Endothelial cell of umbilical vein (primary cell): Measurements from ENCODE around the gene KCNMA1. TPM values are rescaled to one million over a fixed set of nuclear protein-coding genes. Genes with fewer than 3 reads are reported as not detected.

Experiments
- BruUV-seq: library from RNA; stranded (reverse); fragments of 400-500 nt; replicated peaks from 2 replicates; lab custom pipeline; 2021; lab: Mats Ljungman, UMichigan
- CTCF ChIA-PET: fragments of 300-600, 350-600 bp; sonication (Branson Sonifier 250); formaldehyde crosslinking; loops from one replicate; lab custom pipeline; 2021; ENCODE audit warnings: antibody characterized with exemption, inconsistent platforms; lab: Charles Lee
- POLR2A ChIA-PET: fragments of 300-600, 350-600 bp; sonication (Branson Sonifier 250); formaldehyde crosslinking; loops from one replicate; lab custom pipeline; 2021; ENCODE audit warnings: antibody characterized with exemption, inconsistent platforms; lab: Charles Lee
- DNase-seq: peaks from one replicate; pipeline ENCODE4 v3.0.0-alpha.2; 2011; ENCODE audit warnings: low read depth, low spot score
- FAIRE-seq: peaks from 2 replicates; lab custom pipeline; 2011; peaks lifted over from hg19 to GRCh38; lab: Jason Lieb, UNC
- H2AFZ ChIP-seq: 2 replicates; pipeline ENCODE4 v1.6.0; 2012; ENCODE audit warnings: low read depth, low read length, control low read depth, inconsistent platforms
- H3K27ac ChIP-seq: 2 replicates; pipeline ENCODE4 v1.5.1; 2011; ENCODE audit warnings: low read depth, mild to moderate bottlenecking, control low read depth, low read length, moderate library complexity; ENCODE audit not compliant: insufficient read depth
- H3K27me3 ChIP-seq, 2 experiments: 2 replicates each; pipeline versions ENCODE4 v1.6.0 to v1.6.1; 2011; ENCODE audit warnings: low read length in 2 of 2, mixed read lengths in 1 of 2; ENCODE audit not compliant: control insufficient read depth in 2 of 2, insufficient read depth in 2 of 2
- H3K36me3 ChIP-seq, 2 experiments: 2 replicates in 1 of 2; 3 replicates in 1 of 2; pipeline ENCODE4 v1.5.1; 2011; ENCODE audit warnings: low read length in 2 of 2, mild to moderate bottlenecking in 1 of 2, moderate library complexity in 1 of 2; ENCODE audit not compliant: control insufficient read depth in 2 of 2, insufficient read depth in 2 of 2; ENCODE audit errors: extremely low read depth in 1 of 2
- H3K4me1 ChIP-seq: 3 replicates; pipeline ENCODE4 v1.5.1; 2011; ENCODE audit warnings: mild to moderate bottlenecking, low read length; ENCODE audit not compliant: control insufficient read depth, insufficient read depth; ENCODE audit errors: extremely low read depth
- H3K4me2 ChIP-seq: 2 replicates; pipeline ENCODE4 v1.6.1; 2011; ENCODE audit warnings: low read length, control low read depth, mixed read lengths; ENCODE audit not compliant: insufficient read depth
- H3K4me3 ChIP-seq, 3 experiments: fragments of 200-600 bp in 1 of 3; sonication (generic), shearing (Covaris generic) in 1 of 3; replicated peaks in 1 of 3; 2 replicates each; pipeline ENCODE4 v1.5.1; 2011 to 2016; ENCODE audit warnings: control low read depth in 3 of 3, low read length in 3 of 3, mild to moderate bottlenecking in 2 of 3, inconsistent platforms in 1 of 3, low read depth in 1 of 3, moderate library complexity in 1 of 3; ENCODE audit not compliant: insufficient read depth in 1 of 3
- H3K79me2 ChIP-seq: 2 replicates; pipeline ENCODE4 v1.6.0; 2012; ENCODE audit warnings: low read length, inconsistent platforms; ENCODE audit not compliant: control insufficient read depth, insufficient read depth
- H3K9ac ChIP-seq: replicated peaks from 2 replicates; pipeline ENCODE3; 2011; ENCODE audit warnings: low read length, control low read depth; ENCODE audit not compliant: insufficient read depth; ENCODE audit errors: extremely low read depth
- H3K9me1 ChIP-seq: replicated peaks from 3 replicates; pipeline ENCODE4 v1.6.0; 2011; ENCODE audit warnings: mild to moderate bottlenecking, low read length; ENCODE audit not compliant: control insufficient read depth, insufficient read depth; ENCODE audit errors: extremely low read depth
- H3K9me3 ChIP-seq: replicated peaks from 2 replicates; pipeline ENCODE4 v1.5.1; 2012; ENCODE audit warnings: low read length, inconsistent platforms; ENCODE audit not compliant: control insufficient read depth, insufficient read depth
- H4K20me1 ChIP-seq: replicated peaks from 2 replicates; pipeline ENCODE3; 2011; ENCODE audit warnings: mild to moderate bottlenecking, low read length; ENCODE audit not compliant: control insufficient read depth, insufficient read depth; ENCODE audit errors: extremely low read depth
- EZH2 ChIP-seq: IDR thresholded peaks from 2 replicates; pipeline ENCODE4 v1.6.1; 2012; ENCODE audit warnings: borderline replicate concordance, low read depth, mild to moderate bottlenecking, moderate library complexity, low read length, inconsistent platforms; ENCODE audit not compliant: severe bottlenecking
- FOS ChIP-seq: IDR thresholded peaks from 2 replicates; pipeline ENCODE4 v1.6.1; 2011; ENCODE audit warnings: mild to moderate bottlenecking, low read length, moderate library complexity, borderline replicate concordance; ENCODE audit not compliant: insufficient read depth
- JUN ChIP-seq: IDR thresholded peaks from 2 replicates; pipeline ENCODE4 v1.6.1; 2011; ENCODE audit warnings: borderline replicate concordance, low read depth; ENCODE audit not compliant: insufficient read length, insufficient read depth
- POLR2A ChIP-seq: IDR thresholded peaks from 2 replicates; pipeline ENCODE4 v1.6.1; 2012; ENCODE audit warnings: low read depth, mild to moderate bottlenecking, control low read depth, low read length
- dilution Hi-C: fragments of 300-500 bp; cut with MboI; formaldehyde crosslinking; loops from one replicate; pipeline ENCODE4 v1.15.0; 2019; ENCODE audit warnings: low sequenced_read_pairs; ENCODE audit not compliant: extremely low pct_ligation_motif_present
- intact Hi-C: fragments of 100-400 bp; cut with micrococcal nuclease; formaldehyde crosslinking; loops from one replicate; pipeline ENCODE4 v1.10.0; 2022
- polyA plus RNA-seq, 4 experiments: library from polyadenylated mRNA; depleted of rRNA in 3 of 4; stranded (reverse) in 3 of 4; unstranded in 1 of 4; fragments of >200 nt; gene quantifications; 2 replicates each; pipeline versions ENCODE4 v1.2.1 to v1.2.3, GENCODE V29; 2011 to 2012; ENCODE audit warnings: missing spikeins in 1 of 4
- total RNA-seq: library from RNA; stranded (reverse); gene quantifications from 2 replicates; pipeline ENCODE4 v1.2.3, GENCODE V29; 2021
- TF ChIP-seq, protein P1 (sequence below), 2 donors: IDR thresholded peaks; 1 replicate in 1 of 2; 2 replicates in 1 of 2; pipeline ENCODE4 v1.5.1; 2011; ENCODE audit warnings: low read length in 2 of 2, mild to moderate bottlenecking in 2 of 2, moderate library complexity in 2 of 2, control low read depth in 1 of 2, inconsistent platforms in 1 of 2, low read depth in 1 of 2; ENCODE audit not compliant: insufficient read depth in 1 of 2; ENCODE audit errors: extremely low read depth in 1 of 2
- TF ChIP-seq, protein P2 (sequence below): IDR thresholded peaks from 2 replicates; pipeline ENCODE4 v1.6.1; 2011; ENCODE audit not compliant: insufficient read depth, insufficient read length

KCNMA1 gene
- total and polyA plus RNA-seq, 2 donors (not counting 3 experiments of a cell fraction or from before 2014, with no cell fraction given), result 0.10 to 0.82 TPM

DNA sequence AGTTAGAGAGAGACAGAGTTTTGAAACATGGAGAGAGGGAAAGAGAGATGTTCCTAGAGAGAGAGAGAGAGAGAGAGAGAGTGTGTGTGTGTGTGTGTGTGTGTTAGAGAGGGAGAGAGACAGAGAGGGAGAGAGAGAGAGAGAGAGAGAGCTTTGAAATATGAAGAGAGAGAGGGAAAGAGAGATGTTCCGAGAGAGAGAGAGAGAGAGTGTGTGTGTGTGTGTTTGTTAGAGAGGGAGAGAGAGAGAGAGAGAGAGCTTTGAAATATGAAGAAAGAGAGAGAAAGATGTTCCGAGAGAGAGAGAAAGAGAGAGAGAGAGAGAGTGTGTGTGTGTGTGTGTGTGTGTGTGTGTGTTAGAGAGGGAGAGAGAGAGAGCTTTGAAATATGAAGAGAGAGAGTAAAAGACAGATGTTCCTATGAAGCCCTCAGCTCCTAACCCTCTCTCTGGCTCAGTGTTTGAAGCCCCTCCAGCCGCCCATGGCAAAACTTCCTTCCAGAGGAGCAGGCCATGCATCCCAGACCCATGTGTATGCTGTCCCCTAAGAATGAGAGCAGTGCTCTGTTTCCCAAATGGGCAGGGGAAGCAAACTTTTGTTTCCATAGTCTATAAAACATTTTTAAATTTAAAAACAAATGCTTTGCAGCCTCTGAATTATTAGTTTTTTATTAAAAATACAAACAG lies 130.9 kb downstream of the KCNMA1 start:
- FAIRE-seq, result no peak
- TF ChIP-seq, protein P1, sequence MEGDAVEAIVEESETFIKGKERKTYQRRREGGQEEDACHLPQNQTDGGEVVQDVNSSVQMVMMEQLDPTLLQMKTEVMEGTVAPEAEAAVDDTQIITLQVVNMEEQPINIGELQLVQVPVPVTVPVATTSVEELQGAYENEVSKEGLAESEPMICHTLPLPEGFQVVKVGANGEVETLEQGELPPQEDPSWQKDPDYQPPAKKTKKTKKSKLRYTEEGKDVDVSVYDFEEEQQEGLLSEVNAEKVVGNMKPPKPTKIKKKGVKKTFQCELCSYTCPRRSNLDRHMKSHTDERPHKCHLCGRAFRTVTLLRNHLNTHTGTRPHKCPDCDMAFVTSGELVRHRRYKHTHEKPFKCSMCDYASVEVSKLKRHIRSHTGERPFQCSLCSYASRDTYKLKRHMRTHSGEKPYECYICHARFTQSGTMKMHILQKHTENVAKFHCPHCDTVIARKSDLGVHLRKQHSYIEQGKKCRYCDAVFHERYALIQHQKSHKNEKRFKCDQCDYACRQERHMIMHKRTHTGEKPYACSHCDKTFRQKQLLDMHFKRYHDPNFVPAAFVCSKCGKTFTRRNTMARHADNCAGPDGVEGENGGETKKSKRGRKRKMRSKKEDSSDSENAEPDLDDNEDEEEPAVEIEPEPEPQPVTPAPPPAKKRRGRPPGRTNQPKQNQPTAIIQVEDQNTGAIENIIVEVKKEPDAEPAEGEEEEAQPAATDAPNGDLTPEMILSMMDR (IDR thresholded peaks at IDR 0.05; ENCODE audit: extremely low read depth in 1 of 2, insufficient read depth in 1 of 2, low read depth in 1 of 2, low read length in 2 of 2), result no peak
- TF ChIP-seq, protein P2, sequence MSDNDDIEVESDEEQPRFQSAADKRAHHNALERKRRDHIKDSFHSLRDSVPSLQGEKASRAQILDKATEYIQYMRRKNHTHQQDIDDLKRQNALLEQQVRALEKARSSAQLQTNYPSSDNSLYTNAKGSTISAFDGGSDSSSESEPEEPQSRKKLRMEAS, result no peak
- TF ChIP-seq JUN (no peak), POLR2A (no peak), FOS (no peak), EZH2 (no peak)
- dilution Hi-C loops, result no loop called here
- H3K9me3 ChIP-seq, result no peaks in the 10 kb centered on the region
- H3K4me2 ChIP-seq, result no peak overlapping the region
- no peaks in the 10 kb centered on the region for H3K9me1 ChIP-seq
- H4K20me1 ChIP-seq, result no peaks in the 10 kb centered on the region
- BruUV-seq, result no TSS peak
- H3K79me2 ChIP-seq, result no peaks in the 10 kb centered on the region
- CTCF ChIA-PET, result interaction anchor here (1.8 kb wide), 1 partner anchor 9 kb away, joined by 6 read pairs; no protein-coding TSS in a partner anchor
- no peaks in the 10 kb centered on the region for H3K36me3 ChIP-seq
- H3K27me3 ChIP-seq, result no peaks in the 10 kb centered on the region
- H3K27ac ChIP-seq, result no peak overlapping the region
- POLR2A ChIA-PET, result no interaction called here
- no peak overlapping the region for H3K9ac ChIP-seq
- intact Hi-C loops, result no loop called here
- no peaks in the 10 kb centered on the region for H3K4me1 ChIP-seq
- H3K4me3 ChIP-seq, result no peak overlapping the region
- H2AFZ ChIP-seq, result no peak overlapping the region
- no peak for DNase-seq
